Measurements from ENCODE around the gene PTPRN2.
"Not testable (repeated sequence)": the region's sequence is repeated elsewhere in the genome, so short reads cannot be mapped to it uniquely, and the experiment has no call there.

The PTPRN2 gene

DNA sequence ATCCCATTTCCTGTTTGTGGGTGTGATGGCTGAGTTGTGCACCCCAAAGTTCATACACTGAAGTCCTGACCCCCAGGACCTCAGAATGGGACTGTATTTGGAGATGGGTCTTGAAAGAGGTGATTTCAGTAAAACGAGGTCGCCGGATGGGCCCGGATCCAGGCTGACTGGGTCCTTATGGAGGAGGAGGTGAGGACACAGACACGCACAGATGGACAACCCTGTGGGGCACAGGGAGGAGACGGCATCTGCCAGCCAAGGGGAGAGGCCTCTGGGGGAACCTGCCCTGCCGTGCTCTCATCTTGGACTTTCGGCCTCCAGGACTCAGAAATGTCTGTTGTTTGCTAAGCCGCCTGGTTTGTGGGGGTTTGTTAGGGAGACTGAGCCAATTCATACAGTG, 61.1 kb downstream of the PTPRN2 start:
- peak overlapping the region; percentile 64 for H3K18ac ChIP-seq (ENCODE audit: low read length)
- DNase-seq (ENCODE audit: low spot score) = no peak
- no peak overlapping the region for H3K4me2 ChIP-seq (ENCODE audit: insufficient read depth, low read length, poor library complexity, severe bottlenecking)
- no peak overlapping the region for H3K4ac ChIP-seq (ENCODE audit: low read length)
- H3K36me3 ChIP-seq (replicated peaks in 1 of 2; ENCODE audit: control insufficient read depth in 2 of 2, insufficient read depth in 2 of 2, low read length in 2 of 2) = no peaks in the 10 kb centered on the region
- H3K27me3 ChIP-seq (ENCODE audit: control insufficient read depth in 3 of 3, insufficient read depth in 3 of 3, low read depth in 1 of 3, low read length in 3 of 3) = peaks cover 0 to 5% (median 0%) of the 10 kb centered on the region in 3 experiments
- H3K14ac ChIP-seq (ENCODE audit: low read length) = peak overlapping the region; percentile 71
- no peak overlapping the region for H2BK5ac ChIP-seq (ENCODE audit: low read length)
- H3K9me3 ChIP-seq (replicated peaks in 1 of 2; ENCODE audit: control insufficient read depth in 2 of 2, insufficient read depth in 1 of 2, low read depth in 1 of 2, low read length in 2 of 2) = peaks cover 6 to 8% of the 10 kb centered on the region in 2 donors
- no peaks in the 10 kb centered on the region for H3K4me1 ChIP-seq (ENCODE audit: control insufficient read depth in 2 of 2, insufficient read depth in 1 of 2, low read depth in 1 of 2, low read length in 2 of 2)
- no peak overlapping the region for H3K27ac ChIP-seq (replicated peaks; ENCODE audit: low read length)
- no peak overlapping the region for H4K91ac ChIP-seq (ENCODE audit: low read depth, low read length, poor library complexity)
- H2BK120ac ChIP-seq (ENCODE audit: low read depth, low read length) = no peak overlapping the region
- no peak overlapping the region for H3K9ac ChIP-seq (ENCODE audit: low read depth, low read length, poor library complexity)
- H3K4me3 ChIP-seq (ENCODE audit: low read length in 2 of 2) = no peak overlapping the region
- no peak overlapping the region for H4K8ac ChIP-seq (ENCODE audit: low read depth, low read length)
- no peak overlapping the region for H2BK15ac ChIP-seq (ENCODE audit: low read length)
- no peak overlapping the region for H2AFZ ChIP-seq (ENCODE audit: low read length)
- WGBS, 2 donors (ENCODE audit: extremely low coverage in 2 of 2, insufficient read length in 2 of 2, insufficient replicate concordance in 1 of 2) = no CpG with 5 or more reads among the region's 9 CpGs
- H3K23ac ChIP-seq (ENCODE audit: low read depth, low read length, poor library complexity) = peak overlapping the region; percentile 65
- H2BK12ac ChIP-seq (ENCODE audit: low read length) = no peak overlapping the region
- peaks cover 5% of the 10 kb centered on the region for H3K79me1 ChIP-seq (ENCODE audit: low read depth, low read length)
- H2AK5ac ChIP-seq (ENCODE audit: low read depth, low read length) = peak overlapping the region; percentile 28

- H2BK5ac ChIP-seq (ENCODE audit: low read length) = no peak overlapping the region
- no peak overlapping the region for H2BK12ac ChIP-seq (ENCODE audit: low read length)
- no peak overlapping the region for H2BK120ac ChIP-seq (ENCODE audit: low read depth, low read length)
- H3K9me3 ChIP-seq (replicated peaks in 1 of 2; ENCODE audit: control insufficient read depth in 2 of 2, insufficient read depth in 1 of 2, low read depth in 1 of 2, low read length in 2 of 2) = peaks cover 6 to 8% of the 10 kb centered on the region in 2 donors
- no peak overlapping the region for H3K4ac ChIP-seq (ENCODE audit: low read length)
- peak overlapping the region; percentile 50 for H3K9ac ChIP-seq (ENCODE audit: low read depth, low read length, poor library complexity)
- H3K14ac ChIP-seq (ENCODE audit: low read length) = peak overlapping the region; percentile 71
- no peak overlapping the region for H4K8ac ChIP-seq (ENCODE audit: low read depth, low read length)
- peak overlapping the region; percentile 64 for H3K18ac ChIP-seq (ENCODE audit: low read length)
- H3K4me2 ChIP-seq (ENCODE audit: insufficient read depth, low read length, poor library complexity, severe bottlenecking) = no peak overlapping the region
- no peaks in the 10 kb centered on the region for H3K36me3 ChIP-seq (replicated peaks in 1 of 2; ENCODE audit: control insufficient read depth in 2 of 2, insufficient read depth in 2 of 2, low read length in 2 of 2)
- H3K79me1 ChIP-seq (ENCODE audit: low read depth, low read length) = peaks cover 5% of the 10 kb centered on the region
- H2AFZ ChIP-seq (ENCODE audit: low read length) = no peak overlapping the region
- H3K4me1 ChIP-seq (ENCODE audit: control insufficient read depth in 2 of 2, insufficient read depth in 1 of 2, low read depth in 1 of 2, low read length in 2 of 2) = no peaks in the 10 kb centered on the region
- no CpG with 5 or more reads among the region's 29 CpGs for WGBS, 2 donors (ENCODE audit: extremely low coverage in 2 of 2, insufficient read length in 2 of 2, insufficient replicate concordance in 1 of 2)
- H3K4me3 ChIP-seq (ENCODE audit: low read length in 2 of 2) = no peak overlapping the region
- no peak overlapping the region for H2AK5ac ChIP-seq (ENCODE audit: low read depth, low read length)
- H3K27ac ChIP-seq (replicated peaks; ENCODE audit: low read length) = no peak overlapping the region
- H2BK15ac ChIP-seq (ENCODE audit: low read length) = no peak overlapping the region
- no peak overlapping the region for H4K91ac ChIP-seq (ENCODE audit: low read depth, low read length, poor library complexity)
- peak overlapping the region; percentile 65 for H3K23ac ChIP-seq (ENCODE audit: low read depth, low read length, poor library complexity)
- peaks cover 0 to 4% (median 0%) of the 10 kb centered on the region in 3 experiments for H3K27me3 ChIP-seq (ENCODE audit: control insufficient read depth in 3 of 3, insufficient read depth in 3 of 3, low read depth in 1 of 3, low read length in 3 of 3)
- DNase-seq (ENCODE audit: low spot score) = no peak
Observed at GRCh38 chr7:158525648-158526484, 61.8 kb downstream of the PTPRN2 start.

DNA sequence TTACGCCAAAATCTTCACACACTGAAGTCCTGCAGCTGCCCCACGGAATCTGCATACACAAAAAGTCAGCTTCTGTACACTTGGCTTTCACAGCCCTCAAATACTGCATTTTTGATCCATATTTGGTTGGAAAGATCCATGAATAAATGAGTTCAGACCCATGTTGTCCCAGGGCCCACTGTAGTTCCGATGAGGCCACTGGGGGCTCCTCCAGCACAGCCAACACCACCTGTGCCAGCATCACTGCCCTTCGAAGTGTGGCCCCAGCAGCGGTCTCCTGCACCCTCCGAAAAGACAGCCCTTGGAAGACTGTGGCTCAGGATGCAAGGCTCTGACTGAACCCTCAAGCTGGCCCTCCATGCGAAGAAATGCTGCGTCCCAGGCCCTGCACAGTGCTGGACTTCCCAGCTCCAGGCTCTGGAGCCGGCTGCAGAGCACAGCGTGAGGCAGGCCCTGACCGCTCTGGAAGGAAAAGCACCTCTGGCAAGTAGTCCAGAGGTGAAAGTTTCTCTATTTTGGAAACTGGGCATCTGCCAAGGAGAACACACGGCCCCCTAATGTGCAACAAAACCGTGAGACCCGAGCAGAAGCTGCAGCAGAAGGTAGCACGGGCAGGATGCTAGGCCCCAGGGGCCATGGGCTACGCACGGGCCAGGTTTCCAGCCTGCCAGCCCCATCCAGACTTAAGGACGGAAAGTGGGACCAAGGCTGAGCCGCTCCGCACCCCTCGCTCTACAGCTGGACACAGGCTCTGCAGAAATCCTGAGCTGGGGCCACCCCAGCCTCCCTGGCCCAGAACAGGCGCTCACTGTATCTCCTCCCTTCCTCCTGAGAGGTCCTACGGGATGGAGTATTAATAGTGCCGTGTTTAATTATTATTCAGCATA, 62.6 kb downstream of the PTPRN2 start:
- no CpG with 5 or more reads among the region's 24 CpGs for WGBS, 2 donors (ENCODE audit: extremely low coverage in 2 of 2, insufficient read length in 2 of 2, insufficient replicate concordance in 1 of 2)
- DNase-seq (ENCODE audit: low spot score) = no peak
- peaks cover 6 to 10% of the 10 kb centered on the region in 2 donors for H3K9me3 ChIP-seq (replicated peaks in 1 of 2; ENCODE audit: control insufficient read depth in 2 of 2, insufficient read depth in 1 of 2, low read depth in 1 of 2, low read length in 2 of 2)

GRCh38 chr7:158524286-158524685, 63.3 kb downstream of the PTPRN2 start:
- not testable (repeated sequence) for H3K27ac ChIP-seq (replicated peaks; ENCODE audit: low read length); H3K4me2 ChIP-seq (ENCODE audit: insufficient read depth, low read length, poor library complexity, severe bottlenecking); H3K27me3 ChIP-seq (ENCODE audit: control insufficient read depth in 3 of 3, insufficient read depth in 3 of 3, low read depth in 1 of 3, low read length in 3 of 3); H3K9me3 ChIP-seq (replicated peaks in 1 of 2; ENCODE audit: control insufficient read depth in 2 of 2, insufficient read depth in 1 of 2, low read depth in 1 of 2, low read length in 2 of 2); H3K9ac ChIP-seq (ENCODE audit: low read depth, low read length, poor library complexity); H3K4me3 ChIP-seq (ENCODE audit: low read length in 2 of 2); H3K4me1 ChIP-seq (ENCODE audit: control insufficient read depth in 2 of 2, insufficient read depth in 1 of 2, low read depth in 1 of 2, low read length in 2 of 2); H2BK5ac ChIP-seq (ENCODE audit: low read length); H2BK120ac ChIP-seq (ENCODE audit: low read depth, low read length); H3K18ac ChIP-seq (ENCODE audit: low read length); H3K79me1 ChIP-seq (ENCODE audit: low read depth, low read length); H3K4ac ChIP-seq (ENCODE audit: low read length); H2AFZ ChIP-seq (ENCODE audit: low read length); H4K8ac ChIP-seq (ENCODE audit: low read depth, low read length); H3K14ac ChIP-seq (ENCODE audit: low read length); H2BK12ac ChIP-seq (ENCODE audit: low read length); H3K23ac ChIP-seq (ENCODE audit: low read depth, low read length, poor library complexity); H3K36me3 ChIP-seq (replicated peaks in 1 of 2; ENCODE audit: control insufficient read depth in 2 of 2, insufficient read depth in 2 of 2, low read length in 2 of 2); H4K91ac ChIP-seq (ENCODE audit: low read depth, low read length, poor library complexity); H2BK15ac ChIP-seq (ENCODE audit: low read length)
- WGBS, 2 donors (ENCODE audit: extremely low coverage in 2 of 2, insufficient read length in 2 of 2, insufficient replicate concordance in 1 of 2) = no CpG with 5 or more reads among the region's 14 CpGs
- peak; percentile 38 for DNase-seq (ENCODE audit: low spot score)
- peak overlapping the region; percentile 5 for H2AK5ac ChIP-seq (ENCODE audit: low read depth, low read length)

More for the DNA sequence above, 62.6 kb downstream of the PTPRN2 start:
- Histone ChIP-seq H3K27me3 (ENCODE audit: control insufficient read depth in 3 of 3, insufficient read depth in 3 of 3, low read depth in 1 of 3, low read length in 3 of 3) (no peaks in the 10 kb centered on the region), H2BK5ac (ENCODE audit: low read length) (peak overlapping the region; percentile 75), H2AFZ (ENCODE audit: low read length) (no peak overlapping the region), H3K23ac (ENCODE audit: low read depth, low read length, poor library complexity) (no peak overlapping the region), H2BK15ac (ENCODE audit: low read length) (no peak overlapping the region), H3K4me3 (ENCODE audit: low read length in 2 of 2) (no peak overlapping the region), H4K8ac (ENCODE audit: low read depth, low read length) (no peak overlapping the region), H3K79me1 (ENCODE audit: low read depth, low read length) (peaks cover 5% of the 10 kb centered on the region), H3K4me1 (ENCODE audit: control insufficient read depth in 2 of 2, insufficient read depth in 1 of 2, low read depth in 1 of 2, low read length in 2 of 2) (no peaks in the 10 kb centered on the region), H3K27ac (replicated peaks; ENCODE audit: low read length) (no peak overlapping the region), H3K14ac (ENCODE audit: low read length) (no peak overlapping the region), H2AK5ac (ENCODE audit: low read depth, low read length) (peak overlapping the region; percentile 15), H2BK12ac (ENCODE audit: low read length) (no peak overlapping the region), H3K36me3 (replicated peaks in 1 of 2; ENCODE audit: control insufficient read depth in 2 of 2, insufficient read depth in 2 of 2, low read length in 2 of 2) (no peaks in the 10 kb centered on the region), H2BK120ac (ENCODE audit: low read depth, low read length) (peak overlapping the region; percentile 61), H3K9ac (ENCODE audit: low read depth, low read length, poor library complexity) (no peak overlapping the region), H3K4me2 (ENCODE audit: insufficient read depth, low read length, poor library complexity, severe bottlenecking) (no peak overlapping the region), H4K91ac (ENCODE audit: low read depth, low read length, poor library complexity) (no peak overlapping the region), H3K4ac (ENCODE audit: low read length) (peak overlapping the region; percentile 66), H3K18ac (ENCODE audit: low read length) (peak overlapping the region; percentile 11)
